Neural progenitor cell (in vitro differentiated cells): ENCODE measurements around the gene NTMT1.

Experiments used
- EZH2 ChIP-seq: fragments of 200-600 bp; sonication (generic); IDR thresholded peaks from 2 replicates; pipeline ENCODE4 v1.6.1; 2017; ENCODE audit warnings: antibody characterized with exemption, mild to moderate bottlenecking, moderate library complexity
- EZH2phosphoT487 ChIP-seq: fragments of 200-600 bp; sonication (generic); IDR thresholded peaks from 2 replicates; pipeline ENCODE4 v1.6.1; 2017; ENCODE audit warnings: antibody characterized with exemption
- TF ChIP-seq, protein P1 (sequence below): fragments of 200-600 bp; sonication (generic); IDR thresholded peaks from 2 replicates; pipeline ENCODE4 v1.5.1; 2017; ENCODE audit warnings: antibody characterized with exemption, mild to moderate bottlenecking

DNA sequence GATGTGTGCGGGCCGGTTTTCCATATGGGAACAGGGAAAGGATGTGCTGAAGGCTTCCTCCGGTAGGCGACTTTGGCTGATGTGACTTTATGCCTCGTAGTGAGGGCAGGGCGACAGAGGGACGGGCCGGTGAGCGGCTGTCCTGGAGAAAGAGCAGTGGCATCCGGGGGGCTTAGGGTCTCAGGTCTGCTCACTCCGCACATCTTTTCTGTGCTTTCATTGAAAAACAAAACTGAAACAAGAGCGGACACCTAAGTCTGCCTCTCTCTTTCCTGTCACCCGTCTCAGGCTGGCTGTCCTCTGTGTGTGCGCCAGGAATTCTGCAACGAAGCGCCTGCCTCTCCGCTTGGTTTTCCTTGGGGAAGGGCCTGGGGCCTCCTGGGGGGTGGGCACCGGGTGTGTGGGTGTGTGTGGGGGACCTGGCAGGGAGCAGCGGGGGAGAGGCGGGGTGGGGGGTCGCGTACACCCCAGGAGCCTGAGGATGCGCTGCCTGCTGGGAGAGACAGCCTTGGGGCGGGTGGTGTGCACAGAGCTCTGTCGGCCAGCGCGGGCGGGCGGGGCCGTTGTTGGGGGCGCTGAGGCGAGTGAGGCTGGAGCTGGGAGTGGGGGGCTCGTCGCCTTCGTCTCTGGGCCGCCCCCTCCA lies 38.9 kb downstream of the NTMT1 start:
- TF ChIP-seq, protein P1, sequence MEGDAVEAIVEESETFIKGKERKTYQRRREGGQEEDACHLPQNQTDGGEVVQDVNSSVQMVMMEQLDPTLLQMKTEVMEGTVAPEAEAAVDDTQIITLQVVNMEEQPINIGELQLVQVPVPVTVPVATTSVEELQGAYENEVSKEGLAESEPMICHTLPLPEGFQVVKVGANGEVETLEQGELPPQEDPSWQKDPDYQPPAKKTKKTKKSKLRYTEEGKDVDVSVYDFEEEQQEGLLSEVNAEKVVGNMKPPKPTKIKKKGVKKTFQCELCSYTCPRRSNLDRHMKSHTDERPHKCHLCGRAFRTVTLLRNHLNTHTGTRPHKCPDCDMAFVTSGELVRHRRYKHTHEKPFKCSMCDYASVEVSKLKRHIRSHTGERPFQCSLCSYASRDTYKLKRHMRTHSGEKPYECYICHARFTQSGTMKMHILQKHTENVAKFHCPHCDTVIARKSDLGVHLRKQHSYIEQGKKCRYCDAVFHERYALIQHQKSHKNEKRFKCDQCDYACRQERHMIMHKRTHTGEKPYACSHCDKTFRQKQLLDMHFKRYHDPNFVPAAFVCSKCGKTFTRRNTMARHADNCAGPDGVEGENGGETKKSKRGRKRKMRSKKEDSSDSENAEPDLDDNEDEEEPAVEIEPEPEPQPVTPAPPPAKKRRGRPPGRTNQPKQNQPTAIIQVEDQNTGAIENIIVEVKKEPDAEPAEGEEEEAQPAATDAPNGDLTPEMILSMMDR: no peak
- TF ChIP-seq EZH2phosphoT487 (peak; percentile 43), EZH2 (peak; percentile 79)
